Limb (tissue), 2 donors: ENCODE data around the gene LRMDA.

Experiments used
- DNase-seq, 2 donors: peaks; one replicate each; pipeline ENCODE4 v3.0.0-alpha.2; 2016; ENCODE audit errors: extremely low spot score in 2 of 2

LRMDA gene

DNA sequence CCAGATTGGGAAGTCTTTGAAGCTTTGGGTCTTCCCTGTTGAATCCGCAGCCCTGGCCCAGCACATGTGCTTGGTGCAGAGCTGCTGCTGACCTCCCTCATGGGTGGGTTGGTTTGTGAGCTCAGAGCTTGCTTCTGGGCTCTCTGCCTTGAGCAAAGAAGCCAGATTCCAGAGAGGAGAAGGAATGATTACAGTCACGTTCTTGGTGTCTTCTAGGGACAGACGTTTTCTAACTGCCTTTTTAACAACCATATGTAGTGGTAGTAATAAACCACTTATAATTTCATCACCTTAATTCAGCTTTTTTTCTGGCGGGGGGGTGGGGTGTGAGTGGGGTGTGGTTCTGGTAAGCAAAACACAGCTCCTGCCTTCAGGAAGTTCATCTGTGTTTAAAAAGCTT, 39.5 kb downstream of the LRMDA start:
- no peak for DNase-seq

DNA sequence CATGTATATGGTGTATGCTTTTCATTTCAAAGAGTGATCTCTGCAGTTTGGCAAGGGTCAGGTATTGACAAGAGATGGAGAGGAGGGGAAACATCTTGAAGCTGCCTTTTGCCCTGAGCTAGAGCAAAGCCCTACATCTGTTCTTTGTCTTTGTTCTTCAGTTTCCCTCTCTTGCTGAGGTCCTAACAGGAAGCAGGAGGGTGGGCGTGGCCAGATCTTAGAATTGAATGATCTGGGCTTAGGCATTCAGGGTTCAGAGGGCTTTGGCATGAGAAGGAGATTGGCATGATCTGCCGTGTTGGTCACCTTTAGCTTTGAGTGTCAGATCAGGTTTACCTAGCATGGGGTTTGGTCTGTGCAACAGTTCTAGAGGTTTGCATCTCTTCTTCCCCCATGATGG, 41.3 kb downstream of the LRMDA start:
- no peak for DNase-seq

DNA sequence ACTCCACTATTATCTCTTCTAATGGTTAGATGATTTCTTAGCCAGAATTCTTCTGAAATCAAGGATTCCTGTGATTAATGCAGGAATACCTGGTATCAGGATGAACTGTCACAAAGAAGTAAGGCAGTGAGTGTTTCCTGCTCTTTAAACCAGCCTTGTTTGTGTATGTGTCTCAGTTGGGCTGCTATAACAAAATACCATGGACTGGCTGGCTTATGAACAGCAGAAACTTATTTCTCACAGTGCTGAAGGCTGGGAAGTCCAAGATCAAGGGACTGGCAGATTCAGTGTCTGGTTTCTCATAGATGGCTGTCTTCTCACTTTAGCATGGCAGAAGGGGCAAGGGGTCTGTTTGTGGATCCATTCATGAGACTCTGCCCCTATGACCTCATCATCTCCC, 42.7 kb downstream of the LRMDA start:
- DNase-seq = no peak

DNA sequence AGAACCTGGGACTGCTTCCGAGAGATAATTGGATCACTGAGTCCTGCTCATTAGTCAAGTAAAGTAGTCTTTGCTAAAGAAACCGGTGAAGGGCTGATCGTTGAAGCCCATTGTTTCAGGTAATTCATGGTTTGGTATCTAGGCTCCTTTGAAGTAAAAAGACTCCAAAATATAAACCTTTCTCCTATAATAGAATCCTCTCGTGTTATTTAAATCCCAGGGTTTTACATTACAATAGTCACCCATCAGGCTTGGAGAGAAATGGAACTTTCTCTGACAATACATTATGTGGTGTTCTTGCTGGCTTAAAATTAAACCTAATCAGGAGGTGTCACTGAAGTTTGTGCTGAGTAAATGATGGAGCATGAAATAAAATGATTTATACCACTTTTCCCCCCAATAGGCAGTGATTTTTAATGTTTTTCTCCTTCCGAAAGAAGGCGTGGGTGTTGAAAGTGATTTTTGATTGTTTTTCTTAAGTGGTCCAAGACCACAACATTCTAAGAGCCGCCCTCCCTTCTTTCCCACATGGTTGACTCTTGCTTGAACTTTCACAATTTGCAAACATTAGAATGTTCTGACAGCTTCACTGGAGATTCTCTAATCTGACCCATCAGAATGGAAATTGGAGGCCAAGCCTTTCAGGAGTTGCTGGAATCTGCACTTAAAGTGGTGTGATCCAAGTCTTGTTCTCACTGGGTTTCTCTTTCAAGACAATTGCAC, 44.2 kb downstream of the LRMDA start:
- DNase-seq = no peak

DNA sequence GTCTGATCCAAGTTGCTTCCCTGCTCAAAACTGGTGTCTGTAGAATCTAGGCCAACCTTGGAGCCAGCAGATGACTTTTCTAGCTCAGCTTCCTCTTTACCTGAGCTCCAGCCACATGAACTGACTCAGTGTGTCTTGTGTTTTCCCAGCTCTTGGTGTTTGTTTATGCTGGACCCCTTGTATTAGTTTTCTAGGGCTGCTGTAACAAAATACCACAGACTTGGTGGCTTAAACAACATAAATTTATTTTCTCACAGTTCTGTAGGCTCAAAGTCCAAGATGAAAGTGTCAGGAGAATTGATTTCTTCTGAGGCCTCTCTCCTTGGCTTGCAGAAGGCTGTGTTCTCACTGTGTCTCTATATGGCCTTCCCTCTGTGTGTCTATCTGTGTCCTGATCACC, 45.1 kb downstream of the LRMDA start:
- no peak for DNase-seq

DNA sequence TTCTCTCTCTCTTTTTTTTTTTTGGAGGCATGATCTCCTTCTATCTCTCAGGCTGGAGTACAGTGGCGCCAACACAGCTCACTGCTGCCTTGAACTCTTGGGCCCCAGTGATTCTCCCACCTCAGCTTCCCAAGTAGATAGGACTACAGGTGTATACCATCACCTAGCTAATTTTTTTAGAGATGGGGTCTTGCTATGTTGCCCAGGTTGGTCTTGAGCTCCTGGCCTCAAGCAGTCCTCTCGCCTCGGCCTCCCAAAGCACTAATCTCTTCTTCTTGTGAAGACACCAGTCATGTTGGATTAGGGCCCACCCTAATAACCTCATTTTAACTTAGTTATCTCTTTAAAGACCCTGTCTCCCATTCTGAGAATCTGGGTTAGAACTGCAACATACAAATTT, 45.6 kb downstream of the LRMDA start:
- DNase-seq = no peak

DNA sequence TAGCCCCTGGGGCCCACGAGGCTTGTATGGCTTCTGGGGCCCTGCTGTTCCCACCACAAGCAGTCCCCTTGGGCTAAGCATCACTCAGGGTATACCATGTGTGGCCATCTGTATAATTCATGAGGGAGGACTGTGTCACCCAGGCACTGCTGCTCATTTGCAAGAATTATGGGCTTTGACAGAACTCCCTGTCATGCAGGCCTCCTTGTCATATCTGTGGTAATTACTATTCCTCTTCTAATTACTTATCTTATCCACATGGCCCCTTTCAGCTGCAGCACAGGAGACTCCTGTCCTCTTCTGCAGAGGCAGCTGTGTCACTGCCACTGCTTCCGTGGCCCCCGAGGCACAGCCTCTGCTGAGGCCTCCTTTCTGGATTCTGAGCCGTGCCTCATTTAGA, 46.3 kb downstream of the LRMDA start:
- no peak for DNase-seq

DNA sequence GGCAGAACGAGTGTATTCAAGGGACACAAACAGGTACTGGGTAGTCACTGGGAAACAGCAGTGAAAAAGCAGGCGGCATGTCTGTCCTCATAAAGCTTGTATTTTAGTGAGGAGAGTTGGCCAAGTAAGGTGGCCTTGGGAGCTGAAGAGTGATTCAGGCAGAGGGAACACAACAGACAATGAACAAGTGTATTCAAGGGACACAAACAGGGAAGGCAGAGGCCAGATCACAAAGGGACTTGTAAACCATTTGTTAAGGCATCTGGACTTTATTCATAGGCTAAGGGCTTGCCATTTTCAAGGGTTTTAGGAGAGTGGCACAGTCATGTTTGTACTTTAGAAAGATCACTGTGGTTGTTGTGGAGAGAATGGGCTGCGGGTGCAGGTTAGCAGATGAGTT, 49.0 kb downstream of the LRMDA start:
- DNase-seq = no peak

DNA sequence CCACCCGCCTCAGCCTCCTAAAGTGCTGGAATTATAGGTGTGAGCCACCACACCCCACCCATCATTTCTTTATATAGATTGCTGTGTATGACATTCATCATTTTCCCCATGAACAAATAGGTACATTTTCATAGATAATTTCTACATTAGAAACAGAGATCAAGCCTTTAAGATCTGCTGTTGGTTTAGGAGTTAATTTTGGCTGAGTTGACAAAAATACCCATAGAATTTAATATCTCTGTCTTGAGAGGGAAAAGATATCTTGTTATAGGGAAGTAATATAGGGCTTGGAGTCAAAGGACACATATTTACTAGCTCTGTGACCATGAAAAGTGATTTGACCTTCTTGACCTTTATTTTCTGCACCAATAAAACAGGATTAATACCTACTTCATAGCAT, 51.8 kb downstream of the LRMDA start:
- DNase-seq = no peak

DNA sequence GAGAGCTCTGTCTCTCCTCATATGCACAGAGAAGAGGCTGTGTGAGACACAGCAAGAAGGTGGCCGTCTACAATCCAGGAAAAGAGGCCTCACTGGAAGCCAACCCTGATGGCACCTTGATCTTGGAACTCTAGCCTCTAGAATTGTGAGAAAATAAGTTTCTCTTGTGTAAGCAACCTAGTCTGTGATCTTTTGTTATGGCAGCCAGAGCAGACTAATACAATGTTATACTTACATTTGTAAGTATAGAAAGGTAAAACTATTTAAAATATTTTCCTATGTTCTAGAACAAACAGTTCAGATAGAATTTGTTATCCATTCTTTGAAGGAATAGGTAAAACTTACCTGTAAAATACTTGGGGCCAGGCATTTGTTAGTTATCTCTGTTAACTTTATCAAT, 53.3 kb downstream of the LRMDA start:
- DNase-seq = no peak

DNA sequence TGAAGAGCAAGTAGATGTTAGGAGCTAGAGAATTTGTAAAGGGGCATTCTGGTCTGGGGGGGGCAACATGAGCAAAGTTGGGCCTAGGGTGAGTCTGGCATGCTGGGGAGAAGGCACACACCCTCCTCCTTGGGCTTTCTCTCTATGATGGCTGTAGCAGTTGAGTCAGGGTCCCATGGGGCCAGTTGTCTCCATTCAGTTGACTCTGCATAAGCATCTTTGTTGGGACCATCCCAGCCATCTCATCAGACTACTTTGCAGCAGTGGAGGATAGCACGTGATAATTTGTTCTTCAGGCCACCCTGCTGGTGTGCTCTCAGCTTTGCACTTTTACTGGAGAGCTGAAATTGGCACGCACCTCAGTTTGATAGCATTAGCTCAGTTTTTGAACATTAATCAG, 55.2 kb downstream of the LRMDA start:
- DNase-seq = no peak

DNA sequence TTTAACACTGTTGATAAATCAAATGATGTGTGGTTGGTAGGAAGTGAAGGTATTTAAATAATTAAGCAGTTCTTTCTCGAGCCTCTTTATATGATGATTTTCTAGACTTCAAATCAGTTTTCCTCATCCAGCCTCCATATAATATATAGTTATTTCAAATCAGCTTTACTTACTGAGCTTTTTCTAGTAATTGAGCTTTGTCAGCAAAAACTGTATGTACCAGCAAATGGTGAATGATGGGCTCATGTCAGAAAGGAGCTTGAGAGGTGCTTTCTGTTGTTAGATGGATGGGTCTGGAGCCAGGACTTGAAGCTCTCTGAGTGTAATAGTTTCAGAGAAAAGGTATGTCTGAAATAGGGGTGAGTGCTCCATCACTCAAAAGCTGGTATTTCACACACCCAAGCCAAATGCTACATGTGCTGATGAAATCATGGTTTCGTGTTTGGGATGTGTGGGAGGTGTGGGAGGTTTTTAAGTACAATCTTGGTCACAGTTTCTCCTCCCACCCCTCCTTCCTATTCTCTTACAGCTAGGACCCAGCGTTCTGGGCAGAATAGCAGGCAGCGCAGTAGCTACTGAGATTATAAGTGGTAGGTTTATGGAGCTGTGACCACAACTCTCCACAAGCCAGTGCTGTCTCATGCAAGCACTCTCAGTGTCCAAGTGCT, 55.8 kb downstream of the LRMDA start:
- DNase-seq = no peak

DNA sequence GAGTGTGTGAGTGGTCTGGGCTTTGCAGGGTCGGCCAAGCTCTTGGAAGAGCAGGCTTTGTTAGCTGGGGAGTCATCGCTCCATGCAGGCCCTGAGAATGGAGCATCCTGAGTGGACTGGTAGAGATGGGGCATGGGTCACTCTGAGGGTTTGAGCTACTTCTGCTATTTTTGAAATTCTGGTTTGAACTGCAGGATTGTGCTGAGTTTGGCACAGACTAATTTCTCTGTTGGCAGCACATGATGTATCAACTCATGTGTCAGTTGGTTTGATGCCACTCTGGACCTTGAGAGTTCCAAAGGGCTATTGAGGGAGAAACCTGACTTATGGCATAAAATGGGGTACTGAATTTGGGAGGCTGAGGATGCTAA, 56.3 kb downstream of the LRMDA start:
- DNase-seq = no peak

DNA sequence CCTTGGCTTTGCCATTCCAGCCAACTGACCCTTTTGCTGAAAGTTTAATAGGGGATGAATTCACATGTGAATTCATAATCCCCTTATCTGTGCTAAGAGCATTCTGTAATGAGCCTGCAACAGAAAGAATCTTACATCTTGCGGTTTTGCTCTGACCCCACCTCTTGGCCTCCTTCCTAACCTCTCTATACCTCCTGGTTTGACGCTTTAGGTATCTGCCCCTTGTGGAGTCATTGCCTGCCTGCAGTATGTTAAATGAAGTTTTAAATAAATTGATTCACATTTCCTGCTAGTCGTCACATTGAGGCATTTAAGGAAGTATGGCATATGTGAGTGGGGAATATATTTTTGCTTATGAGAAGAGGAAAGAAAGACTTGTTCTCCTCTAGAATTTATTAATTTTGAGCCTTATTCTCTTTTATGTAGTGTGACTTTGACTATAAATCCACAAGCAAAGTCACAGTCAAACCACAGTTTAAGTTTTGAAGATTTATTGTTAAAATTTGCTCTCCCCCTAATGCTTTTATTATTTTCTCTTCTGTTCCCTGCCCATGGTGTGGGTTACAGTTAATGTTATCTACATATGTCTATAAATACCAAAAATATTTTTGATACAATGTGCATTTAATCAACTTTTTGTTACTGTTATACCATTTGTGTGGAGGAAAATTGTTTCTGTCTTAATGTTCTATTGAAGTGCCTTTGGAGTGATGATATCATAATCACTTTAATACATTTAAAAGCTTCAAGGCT, 60.9 kb downstream of the LRMDA start:
- DNase-seq = no peak

DNA sequence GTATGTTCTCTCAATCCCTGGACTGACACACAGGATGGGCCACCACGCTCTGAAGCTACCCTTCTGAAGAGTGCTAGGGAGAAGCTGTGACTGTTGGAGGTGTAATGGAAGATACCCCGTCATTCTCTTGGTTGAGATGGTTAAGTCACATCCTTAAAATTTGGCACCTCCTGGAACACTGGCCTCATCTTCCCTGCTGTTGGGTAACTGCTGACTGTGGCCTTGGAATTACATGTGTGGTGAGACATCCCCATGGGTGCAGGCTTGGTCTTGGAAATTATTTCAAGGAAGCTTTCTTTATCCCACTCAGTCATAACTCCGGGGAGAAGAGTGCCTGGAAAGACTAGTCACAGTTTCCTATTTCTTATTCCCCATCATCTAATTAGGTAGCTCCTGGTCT, 62.0 kb downstream of the LRMDA start:
- DNase-seq = no peak

DNA sequence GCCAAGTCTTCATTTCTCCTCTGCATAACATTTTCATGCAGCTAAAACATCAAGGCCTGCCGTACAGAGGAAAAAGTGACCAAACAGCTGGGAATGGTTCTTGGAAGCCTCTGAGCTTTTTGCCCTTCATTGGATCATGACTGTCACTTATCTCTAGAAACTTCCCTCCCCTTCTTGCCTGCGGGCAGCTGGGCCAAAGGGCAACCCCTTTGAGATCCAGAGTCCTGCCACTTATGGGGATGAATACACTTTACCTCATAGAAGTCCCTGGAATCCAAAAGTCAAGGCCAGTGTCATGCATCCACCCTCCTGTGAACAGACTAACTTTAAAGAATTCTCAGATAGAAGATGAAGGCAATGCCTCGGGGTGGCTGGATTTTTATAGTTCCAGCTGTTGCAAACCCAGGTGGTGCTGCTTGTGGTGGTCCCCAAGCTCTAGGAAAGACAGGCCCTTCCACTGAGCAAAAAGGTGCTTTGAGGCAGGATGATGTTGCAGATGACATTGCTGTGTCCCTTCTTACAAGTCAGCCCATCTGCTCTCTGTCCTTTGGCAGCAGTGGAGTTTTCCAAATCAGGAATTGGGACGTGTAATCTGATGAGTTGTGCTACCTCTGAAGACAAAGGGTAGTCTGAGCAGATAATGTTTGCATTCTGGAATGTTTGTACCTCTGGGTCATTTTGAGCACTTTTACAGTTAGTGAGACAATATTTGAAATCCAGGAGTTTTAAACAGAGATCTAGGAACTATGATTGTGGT, 64.2 kb downstream of the LRMDA start:
- DNase-seq = no peak

DNA sequence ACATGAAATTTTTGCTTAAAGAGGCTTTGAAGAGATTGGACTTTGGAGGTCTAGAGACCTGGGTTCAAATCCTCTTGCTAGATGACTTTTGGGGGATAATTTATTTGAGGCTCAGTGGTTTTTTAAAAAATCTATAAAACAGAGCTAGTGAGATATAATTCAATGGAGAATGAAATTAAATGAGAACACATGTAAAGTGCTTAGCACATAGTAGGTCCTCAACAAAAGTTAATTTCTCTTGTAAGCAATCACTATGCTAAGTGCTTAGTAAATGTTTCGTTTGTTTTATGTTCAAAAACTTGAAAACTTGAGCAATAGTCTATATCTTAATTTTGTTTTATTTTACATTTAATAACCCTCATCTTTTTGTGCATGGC, 64.8 kb downstream of the LRMDA start:
- no peak for DNase-seq

DNA sequence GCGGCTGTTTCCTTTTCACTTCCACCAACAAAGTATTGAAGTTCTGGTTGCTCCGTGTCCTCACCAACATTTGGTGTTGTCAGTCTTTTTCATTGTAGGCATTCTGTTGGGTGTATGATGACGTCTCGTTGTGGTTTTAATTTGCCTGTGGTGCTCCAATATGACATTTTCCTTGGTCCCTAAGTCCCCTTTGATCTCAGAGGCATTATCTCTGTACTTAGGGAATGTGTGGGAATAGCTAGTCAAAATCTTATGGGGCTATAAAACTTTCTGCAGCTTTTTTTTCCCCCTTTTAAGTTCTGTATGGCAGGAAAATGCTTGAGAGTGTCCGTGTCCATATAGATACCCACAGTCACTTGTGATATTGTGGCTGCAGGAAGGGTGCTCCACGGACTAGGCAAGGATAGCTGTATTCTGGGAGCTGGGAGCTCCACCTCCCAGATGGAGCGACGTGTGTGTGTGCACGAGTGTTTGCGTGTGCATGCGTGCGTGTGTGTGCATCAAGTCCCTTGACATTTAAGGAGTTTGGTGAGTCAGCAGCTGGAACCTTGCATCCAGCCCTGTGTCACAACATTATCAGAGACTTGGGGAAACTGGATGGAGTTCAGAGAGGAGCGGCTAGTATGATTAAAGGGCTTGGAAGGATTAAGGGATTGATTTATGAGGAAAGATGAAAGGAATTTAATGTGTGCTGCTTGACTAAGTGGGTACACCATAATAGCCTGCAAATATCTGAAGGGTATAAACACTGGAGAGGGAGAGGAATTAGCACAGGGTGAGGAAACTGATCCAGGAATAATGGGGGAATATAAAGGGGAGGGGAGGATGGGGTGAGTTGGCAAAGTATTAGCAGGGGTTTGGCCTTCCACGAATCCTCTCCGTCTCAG, 66.8 kb downstream of the LRMDA start:
- DNase-seq = no peak

DNA sequence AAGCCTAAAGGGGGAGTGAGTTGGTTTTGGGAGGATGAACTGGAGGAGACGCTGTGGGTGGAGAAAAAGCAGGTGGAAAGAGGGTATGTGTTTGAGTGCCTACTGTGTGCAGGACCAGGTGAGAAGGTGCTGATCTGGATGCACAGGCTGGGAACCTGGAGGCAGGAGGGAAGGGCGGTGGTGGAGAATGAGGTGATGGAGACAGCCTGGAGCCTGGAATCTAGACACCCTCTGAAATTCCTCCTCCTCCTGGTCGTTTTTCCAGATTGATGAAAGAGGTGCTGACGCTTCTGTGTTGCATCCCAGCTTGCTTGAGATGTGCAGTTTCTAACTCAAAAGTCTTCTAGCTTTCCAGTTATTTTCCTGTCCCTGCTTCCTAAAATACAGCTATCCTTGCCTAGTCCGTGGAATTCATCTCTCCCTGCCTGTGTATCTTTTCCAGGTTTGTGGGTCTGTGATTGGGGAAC, 67.5 kb downstream of the LRMDA start:
- no peak for DNase-seq

DNA sequence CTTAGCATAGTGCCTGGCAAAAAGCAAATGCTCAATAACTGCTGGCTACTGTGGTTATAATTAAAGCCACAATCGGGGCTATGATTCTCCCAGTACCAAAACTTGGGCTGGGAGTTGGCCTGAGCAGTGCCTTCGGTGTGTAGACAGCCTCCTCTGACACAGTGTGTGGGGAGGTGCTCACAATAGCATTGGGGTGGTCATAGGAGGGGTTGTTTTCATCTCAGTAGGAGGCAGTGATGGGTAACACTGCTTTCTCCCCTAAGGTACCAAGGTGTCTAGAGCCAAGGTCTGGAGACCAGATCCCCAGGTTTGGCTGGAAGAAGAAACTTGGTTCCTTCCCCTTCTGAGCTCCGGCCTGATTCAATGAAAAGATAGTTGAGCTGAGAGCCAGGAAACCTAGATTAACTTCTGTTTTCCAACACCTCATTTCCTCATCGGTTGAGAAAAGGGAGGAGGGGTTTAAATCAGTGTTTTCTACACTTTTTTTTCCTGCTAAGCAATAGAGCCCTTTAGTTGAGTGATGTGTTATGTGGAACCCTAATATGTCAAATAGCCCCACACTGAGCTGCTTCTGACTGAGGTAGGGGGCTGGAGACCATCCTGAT, 68.2 kb downstream of the LRMDA start:
- no peak for DNase-seq

DNA sequence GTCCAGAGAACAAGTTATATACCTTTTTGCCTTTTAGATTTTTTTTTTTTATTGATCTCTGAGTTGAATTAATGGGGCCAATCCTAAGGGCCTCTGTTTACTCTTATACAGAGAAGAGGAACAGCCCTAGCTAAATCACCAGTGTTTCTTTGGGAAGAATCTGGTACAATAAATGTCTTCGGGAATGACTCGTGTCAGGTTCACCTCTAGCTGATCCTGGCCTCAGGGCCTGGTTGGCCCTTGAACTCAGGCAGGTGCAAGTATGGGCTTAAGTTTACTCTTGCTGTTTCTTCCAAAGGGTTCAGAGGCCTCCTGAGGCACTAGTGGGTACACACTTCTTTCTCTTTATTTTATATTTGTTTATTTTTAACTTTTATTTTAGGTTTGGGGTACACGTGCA, 71.0 kb downstream of the LRMDA start:
- DNase-seq = no peak
